Epithelial cell of esophagus (primary cell): ENCODE data around the gene FITM1.
A peak's percentile ranks its signal among the peaks of the same experiment; 100 is the strongest.
"Not testable (repeated sequence)": the region's sequence is repeated elsewhere in the genome, so short reads cannot be mapped to it uniquely, and the experiment has no call there.

Source experiments
- DNase-seq: peaks from one replicate; pipeline ENCODE4 v3.0.0; 2010; ENCODE audit warnings: low read depth
- H3K4me3 ChIP-seq: 2 replicates; pipeline ENCODE4 v1.5.1; 2011; ENCODE audit warnings: mild to moderate bottlenecking, low read length, control low read depth
- TF ChIP-seq, protein P1 (sequence below): IDR thresholded peaks from 2 replicates; pipeline ENCODE4 v1.5.1; 2011; ENCODE audit warnings: low read depth, mild to moderate bottlenecking, low read length, control low read depth, inconsistent platforms; ENCODE audit not compliant: insufficient read depth; ENCODE audit errors: missing control alignments

The FITM1 gene

DNA sequence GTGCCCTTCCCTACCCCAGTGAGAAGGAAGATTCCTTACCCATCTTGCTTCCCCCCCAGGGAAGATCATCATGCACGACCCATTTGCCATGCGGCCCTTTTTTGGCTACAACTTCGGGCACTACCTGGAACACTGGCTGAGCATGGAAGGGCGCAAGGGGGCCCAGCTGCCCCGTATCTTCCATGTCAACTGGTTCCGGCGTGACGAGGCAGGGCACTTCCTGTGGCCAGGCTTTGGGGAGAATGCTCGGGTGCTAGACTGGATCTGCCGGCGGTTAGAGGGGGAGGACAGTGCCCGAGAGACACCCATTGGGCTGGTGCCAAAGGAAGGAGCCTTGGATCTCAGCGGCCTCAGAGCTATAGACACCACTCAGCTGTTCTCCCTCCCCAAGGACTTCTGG is 27.0 kb upstream of the FITM1 start:
- no peak for DNase-seq
- H3K4me3 ChIP-seq, result no peak overlapping the region
- TF ChIP-seq, protein P1, sequence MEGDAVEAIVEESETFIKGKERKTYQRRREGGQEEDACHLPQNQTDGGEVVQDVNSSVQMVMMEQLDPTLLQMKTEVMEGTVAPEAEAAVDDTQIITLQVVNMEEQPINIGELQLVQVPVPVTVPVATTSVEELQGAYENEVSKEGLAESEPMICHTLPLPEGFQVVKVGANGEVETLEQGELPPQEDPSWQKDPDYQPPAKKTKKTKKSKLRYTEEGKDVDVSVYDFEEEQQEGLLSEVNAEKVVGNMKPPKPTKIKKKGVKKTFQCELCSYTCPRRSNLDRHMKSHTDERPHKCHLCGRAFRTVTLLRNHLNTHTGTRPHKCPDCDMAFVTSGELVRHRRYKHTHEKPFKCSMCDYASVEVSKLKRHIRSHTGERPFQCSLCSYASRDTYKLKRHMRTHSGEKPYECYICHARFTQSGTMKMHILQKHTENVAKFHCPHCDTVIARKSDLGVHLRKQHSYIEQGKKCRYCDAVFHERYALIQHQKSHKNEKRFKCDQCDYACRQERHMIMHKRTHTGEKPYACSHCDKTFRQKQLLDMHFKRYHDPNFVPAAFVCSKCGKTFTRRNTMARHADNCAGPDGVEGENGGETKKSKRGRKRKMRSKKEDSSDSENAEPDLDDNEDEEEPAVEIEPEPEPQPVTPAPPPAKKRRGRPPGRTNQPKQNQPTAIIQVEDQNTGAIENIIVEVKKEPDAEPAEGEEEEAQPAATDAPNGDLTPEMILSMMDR, result no peak

DNA sequence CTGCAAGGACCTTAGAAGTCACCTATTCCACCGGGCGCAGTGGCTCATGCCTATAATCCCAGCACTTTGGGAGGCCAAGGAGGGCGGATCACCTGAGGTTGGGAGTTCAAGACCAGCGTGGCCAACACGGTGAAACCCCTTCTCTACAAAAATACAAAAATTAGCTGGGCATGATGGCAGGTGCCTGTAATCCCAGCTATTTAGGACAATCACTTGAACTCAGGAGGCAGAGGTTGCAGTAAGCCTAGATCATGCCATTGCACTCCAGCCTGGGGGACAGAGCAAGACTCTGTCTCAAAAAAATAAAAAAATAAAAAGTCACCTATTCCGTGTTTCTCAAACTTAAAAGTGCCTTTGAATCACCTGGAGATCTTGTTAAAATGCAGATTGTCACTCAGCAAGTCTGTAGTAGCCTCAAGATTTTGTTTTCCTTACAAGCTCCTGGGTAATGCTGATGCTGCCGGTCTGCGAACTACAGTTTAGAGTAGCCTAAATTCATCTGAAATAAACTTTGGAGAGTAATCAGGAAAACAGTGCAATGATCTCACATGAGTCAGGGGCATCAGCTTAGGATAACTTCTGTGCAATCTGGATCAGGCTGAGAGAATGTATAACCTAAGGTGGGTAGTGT is 24.7 kb upstream of the FITM1 start:
- not testable (repeated sequence) for H3K4me3 ChIP-seq, DNase-seq

DNA sequence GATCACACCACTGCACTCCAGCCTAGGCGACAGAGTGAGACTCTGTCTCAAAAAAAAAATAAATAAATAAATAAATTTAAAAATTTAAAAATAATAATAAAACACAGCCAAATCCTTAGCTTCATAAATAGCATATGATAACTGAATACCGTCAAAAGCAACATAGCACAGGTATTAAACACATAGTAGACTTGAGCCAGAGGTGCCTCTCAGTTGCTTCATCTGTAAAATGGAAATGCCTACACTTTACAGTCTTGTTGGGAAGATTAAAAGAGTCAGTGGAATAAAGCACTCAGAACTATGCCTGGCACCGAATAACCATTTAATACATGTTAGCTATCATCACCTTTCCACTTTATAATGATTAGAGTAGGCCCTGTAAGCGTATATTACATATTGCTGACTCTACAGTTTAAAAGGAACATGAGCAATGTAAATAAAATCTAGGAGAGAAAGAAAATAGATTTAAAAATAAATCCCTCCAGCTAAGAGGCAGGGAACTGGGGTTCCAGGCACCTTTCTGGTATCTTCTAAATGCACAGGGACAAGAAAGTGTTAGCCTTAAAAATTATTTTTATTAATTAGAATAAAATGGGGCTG is 23.7 kb upstream of the FITM1 start:
- TF ChIP-seq, protein P1, result no peak
- DNase-seq, result no peak
- H3K4me3 ChIP-seq, result no peak overlapping the region

DNA sequence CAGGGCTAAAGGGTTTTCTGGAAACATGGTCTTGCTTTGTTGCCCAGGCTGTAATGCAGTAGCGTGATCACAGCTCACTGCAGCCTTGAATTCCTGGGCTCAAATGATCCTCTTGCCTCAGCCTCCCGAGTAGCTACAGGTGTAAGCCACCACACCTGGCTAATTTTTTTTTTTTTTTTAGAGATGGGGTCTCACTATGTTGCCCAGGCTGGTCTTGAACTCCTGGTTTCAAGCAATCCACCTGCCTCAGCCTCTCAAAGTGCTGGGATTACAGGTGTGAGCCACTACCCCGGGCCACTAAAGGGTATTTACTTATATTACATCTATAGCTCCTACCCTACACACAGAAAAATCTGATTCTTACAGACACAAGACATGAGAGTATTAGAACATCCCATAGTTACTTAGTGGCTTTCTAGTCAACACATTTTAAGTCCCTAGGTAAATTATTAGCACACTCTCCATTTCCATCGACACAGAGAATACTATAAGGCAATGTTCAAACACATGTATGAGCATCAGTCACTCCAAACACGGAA is 22.1 kb upstream of the FITM1 start:
- DNase-seq, result no peak
- no peak overlapping the region for H3K4me3 ChIP-seq
- TF ChIP-seq, protein P1, result no peak

DNA sequence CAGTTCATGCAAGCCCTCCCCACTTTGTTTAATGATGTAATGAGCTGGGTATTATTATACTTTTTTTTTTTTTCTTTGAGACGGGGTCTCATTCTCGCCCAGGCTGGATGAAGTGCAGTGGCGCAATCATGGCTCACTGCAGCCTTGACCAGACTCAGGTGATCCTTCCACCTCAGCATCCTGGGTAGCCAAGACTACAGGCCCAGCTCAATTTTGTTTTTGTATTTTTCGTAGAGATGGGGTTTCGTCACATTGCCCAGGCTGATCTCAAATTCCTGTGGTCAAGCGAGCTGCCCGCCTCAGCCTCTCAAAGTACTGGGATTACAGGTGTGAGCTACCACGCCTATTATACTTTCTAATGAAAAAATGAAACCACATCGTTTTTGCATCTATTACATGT is 20.4 kb upstream of the FITM1 start:
- no peak overlapping the region for H3K4me3 ChIP-seq
- peak; percentile 53 for DNase-seq
- TF ChIP-seq, protein P1, result no peak

DNA sequence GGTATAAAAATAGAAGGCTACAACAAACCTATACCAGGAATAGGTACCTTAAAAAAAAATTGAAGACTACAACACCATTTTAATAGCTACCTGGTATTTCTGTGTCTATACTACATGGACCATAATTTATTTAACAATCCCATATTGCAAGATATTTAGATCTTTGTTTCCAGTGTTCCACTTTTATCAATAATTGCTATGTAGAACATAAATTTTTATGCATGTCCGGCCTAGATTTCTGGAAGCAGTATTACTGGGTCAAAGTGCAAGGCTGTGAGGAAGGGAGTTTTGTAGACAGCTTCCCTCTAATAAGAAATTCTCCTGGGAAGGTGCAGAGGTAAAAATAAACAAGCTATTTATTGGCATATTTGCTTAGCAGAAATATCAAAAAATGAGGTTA is 19.9 kb upstream of the FITM1 start:
- DNase-seq, result no peak
- TF ChIP-seq, protein P1, result no peak
- H3K4me3 ChIP-seq, result no peak overlapping the region

DNA sequence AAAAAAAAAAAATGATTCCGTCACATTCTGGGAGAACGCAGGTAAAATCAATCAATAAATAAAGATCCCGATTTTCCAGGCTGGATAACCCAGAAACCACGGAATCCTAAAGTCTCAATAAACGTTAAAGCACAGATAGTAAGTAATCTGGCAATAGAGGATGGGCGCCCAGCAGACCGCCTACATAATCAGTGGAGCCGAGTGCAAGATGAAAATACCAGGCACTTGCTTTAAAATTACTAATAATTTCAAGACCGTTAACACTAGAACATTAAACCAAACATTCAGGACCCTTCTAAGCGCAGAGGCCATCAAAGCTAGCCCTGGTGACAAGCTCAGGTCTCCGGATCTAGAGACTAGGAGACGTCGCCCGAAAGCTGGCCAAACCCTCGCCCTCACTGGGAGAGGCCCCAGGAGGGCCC is 17.1 kb upstream of the FITM1 start:
- no peak for DNase-seq
- H3K4me3 ChIP-seq, result peak overlapping the region; percentile 92
- TF ChIP-seq, protein P1, result no peak
